ENCODE results near the gene CD6.
A peak's percentile ranks its signal among the peaks of the same experiment; 100 is the strongest.

Gene CD6

DNA sequence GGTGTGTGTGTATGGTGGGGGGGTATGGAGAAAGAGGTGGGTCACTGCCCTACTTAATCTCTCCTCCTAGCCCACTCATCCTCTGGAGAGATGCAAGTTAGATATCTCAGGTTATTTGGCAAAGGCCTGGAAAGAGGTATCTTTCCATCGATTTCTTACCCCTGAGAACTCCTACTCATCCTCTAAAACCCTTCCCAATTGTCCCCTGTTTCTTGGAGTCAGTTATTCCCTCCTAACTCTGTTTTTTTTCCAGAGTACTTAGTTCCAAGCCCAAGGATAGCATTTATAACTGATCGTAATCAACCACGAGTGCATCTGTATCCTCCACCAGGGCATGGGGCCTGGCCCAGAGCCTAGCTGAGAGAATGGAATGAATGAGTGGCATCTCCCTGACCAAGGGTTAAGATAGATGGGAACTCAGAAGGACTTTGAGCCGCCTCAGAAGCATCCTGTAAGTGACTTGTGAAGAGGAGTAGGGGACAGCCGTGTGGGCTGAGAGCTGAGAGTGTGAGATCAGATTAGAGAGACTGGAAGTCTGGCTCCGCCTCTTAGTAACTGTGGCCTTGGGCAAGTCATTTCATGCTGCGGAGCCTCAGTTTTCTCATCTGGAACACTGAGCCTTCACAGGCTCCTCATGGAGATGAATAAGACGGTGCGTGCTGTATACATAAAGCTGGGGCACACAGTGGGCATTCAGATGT is 16.2 kb downstream of the CD6 start:
- no peak for DNase-seq

DNA sequence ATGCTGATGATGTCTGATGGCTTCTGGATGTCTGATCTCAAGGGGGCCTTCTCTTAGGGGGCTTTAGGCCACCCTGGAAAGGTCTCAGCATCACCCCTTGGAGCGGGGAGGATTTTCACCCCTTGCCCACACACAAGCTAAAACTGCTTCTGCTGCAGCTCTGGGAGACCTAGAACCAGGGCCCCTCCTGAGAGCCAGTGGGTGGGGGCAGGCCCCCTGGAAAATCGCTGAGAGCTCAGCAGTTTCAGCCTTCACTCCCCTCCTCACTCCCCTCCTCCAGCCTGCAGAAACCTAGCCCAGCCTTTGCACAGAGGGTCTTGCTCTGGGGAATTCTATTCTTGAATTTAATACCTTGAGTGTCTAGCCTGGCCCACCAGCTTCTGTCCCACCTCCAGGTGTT is 17.2 kb downstream of the CD6 start:
- no peak for DNase-seq

DNA sequence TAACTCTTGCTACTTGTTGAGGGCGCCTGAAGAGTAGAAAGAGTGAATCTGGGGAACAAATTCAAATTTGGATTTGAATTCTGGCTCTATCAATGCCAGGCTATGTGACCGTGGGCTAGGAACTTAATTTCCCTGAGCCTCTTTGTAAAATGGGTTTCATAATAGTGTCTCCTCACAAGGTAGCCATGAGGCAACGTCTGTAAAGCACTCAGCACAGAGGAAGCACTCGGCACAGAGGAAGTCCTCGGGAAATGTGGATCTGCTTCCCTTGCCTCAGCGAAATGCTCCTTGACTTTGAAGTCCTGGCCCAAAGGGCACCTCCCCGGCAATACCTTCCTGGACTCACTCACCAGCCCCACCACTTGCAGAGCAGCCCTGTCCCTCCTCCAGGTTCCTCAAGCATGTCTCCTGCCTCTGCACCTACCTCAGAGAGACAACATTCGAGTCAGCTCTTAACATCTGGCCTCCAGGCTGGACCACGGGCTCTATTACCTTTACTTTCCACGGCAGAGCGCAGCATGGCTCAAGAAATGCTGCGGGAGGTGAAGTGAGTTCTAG is 17.7 kb downstream of the CD6 start:
- DNase-seq, result no peak

DNA sequence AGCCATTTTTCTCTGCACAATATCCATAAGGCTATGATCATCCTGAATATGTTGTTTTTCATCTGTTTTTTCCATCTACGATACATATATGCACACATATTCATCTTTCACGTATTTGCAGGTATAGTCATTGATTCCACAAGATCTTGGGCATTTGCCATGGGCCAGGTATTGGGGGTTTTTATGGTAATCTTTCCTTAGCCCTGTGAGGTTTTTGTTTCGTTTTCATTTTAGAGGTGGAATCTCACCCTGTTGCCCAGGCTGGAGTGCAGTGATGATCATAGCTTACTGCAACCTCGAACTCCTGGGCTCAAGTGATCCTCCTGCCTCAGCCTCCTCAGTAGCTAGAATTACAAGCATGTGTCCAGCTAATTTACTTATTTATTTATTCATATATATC is 20.0 kb downstream of the CD6 start:
- no peak for DNase-seq

DNA sequence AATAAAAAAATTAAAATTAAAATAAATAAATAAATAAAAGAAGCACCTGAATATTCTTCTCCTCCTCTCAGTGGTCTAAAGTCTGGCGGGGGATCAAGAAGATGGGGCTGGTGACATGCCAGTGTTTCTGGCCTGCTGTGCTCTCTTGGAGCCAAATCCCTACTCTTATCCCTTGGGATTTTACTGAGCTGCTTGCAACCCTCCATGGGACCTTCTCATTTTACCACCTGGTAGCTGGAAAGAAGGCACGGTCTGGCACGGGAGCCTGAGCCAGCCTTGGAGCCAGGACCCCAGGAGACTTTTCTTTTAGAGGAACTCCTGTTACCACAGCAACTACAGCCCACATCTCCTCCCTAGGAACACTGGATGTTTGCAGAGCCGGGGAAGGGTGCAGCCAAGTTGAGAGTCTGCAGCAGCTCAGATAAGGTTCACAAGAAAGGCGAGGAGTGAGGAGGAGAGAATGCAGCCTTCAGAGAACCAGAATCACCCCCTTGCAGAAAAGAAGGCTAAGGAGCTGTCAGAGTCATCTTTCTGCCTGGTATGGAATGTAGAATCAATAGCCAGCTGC is 21.4 kb downstream of the CD6 start:
- DNase-seq, result no peak

DNA sequence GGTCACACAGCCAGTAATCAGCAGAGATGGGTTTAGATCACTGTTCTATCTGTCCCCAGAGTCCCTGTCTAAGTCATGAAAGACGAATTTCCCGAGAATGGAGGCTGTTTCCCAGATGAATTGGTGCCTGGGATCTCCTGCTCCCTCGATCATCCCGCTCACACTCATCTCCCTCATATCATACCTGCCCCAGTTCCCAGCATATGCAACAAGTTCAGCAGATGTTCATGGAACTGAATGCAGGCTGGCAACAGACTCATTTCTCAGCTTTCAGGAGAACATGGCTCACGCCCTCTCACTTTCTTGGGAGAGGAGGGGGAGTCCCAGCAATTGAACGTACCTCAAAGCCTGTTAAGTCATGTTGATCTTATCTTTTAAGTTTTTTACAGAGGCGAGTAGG is 22.1 kb downstream of the CD6 start:
- no peak for DNase-seq

DNA sequence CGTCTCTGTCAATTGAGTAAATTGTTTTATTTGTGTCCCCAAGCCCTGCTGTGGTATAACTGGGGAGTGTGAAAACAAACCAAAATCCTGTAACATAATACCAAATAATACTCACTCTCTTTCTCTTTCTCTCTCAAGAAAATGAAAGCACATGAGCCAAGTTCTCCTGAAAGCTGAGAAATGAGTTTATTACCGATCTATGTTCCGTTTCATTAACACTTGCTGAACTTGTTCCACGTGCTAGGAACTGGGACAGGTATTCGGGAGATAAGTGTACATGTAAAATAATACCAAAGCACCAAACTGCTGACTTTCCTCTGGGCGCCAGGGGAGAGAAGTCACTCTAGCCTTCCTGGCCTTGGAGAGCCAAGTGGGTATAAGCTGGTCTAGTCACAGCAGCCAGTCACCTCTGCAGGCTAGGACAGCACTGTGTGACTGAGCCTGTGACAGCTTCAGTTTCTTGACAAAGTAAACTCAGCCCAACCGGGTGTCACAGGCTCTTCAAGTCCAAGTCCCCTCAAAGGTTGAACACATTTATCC is 23.1 kb downstream of the CD6 start:
- no peak for DNase-seq

DNA sequence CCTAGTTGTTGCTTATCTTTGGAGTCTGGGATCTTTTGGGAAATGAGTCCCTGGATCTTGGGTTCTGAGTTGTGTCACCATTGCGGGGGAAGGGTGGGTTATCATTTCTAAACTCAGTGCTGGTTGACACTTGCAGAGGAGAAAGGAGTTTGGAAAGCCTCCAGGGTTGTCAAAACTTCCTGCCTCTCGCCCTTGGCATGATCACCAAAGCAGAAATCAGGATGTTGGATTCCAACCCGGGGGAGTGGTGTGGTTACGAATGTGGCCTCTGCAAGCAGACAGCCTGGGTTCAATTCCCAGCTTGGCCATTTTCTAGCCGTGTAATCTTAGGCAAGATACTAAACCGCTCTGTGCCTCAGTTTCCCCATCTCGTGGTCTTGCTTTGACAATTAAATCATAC is 24.3 kb downstream of the CD6 start:
- no peak for DNase-seq

DNA sequence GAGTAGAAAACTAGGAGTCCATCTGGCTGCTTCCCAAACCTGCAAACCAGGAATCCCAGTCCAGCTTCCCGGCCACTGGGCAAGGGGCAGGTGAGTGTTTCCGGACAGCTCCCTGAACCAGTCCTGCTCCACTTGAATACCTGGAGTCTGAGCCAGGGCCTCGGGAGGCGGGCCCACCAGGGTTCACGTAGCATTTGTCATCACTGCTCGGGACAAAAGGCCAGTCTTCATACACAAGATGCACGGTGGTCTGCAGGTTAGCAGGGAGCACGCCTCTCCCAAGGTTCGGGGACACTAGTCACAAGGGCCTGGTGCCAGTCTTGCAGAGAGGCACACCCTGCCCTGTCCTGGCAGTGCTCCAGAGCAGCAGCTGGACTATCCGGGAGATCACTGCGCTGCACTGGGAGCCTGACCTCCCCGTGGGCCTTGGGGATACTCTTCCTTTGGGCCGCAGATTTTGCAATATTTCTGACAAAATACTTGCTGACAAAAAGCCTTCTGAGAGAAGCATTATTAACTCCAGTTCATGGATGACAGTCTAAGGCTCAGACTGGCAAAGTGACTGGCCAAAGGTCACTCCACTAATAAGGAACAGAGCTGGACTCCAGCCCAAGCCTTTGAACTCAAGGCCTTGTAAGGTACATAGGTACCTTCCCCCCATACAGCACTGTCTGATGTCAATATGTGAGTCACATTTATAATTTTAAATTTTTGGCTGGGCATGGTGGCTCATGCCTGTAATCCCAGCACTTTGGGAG is 25.1 kb downstream of the CD6 start:
- no peak for DNase-seq

DNA sequence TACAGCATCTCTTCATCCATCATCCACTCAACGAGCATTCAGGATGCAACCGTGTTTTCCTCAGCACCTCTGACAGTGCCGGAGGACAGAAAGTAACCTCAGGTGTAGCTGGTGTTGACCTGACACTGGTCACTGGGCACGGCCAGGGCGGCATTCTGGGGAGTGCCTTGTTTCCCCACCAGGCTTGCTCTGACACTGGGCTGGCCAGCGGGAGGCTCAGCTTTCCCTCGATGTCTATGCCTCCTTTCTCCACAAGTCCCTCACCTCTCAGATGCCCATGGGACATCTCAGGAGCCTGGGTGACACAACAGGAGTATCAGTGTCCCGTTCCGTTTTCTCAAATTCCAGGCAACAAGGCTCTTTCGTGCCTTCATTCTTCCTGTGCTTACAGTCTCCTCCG is 28.9 kb downstream of the CD6 start:
- no peak for DNase-seq

DNA sequence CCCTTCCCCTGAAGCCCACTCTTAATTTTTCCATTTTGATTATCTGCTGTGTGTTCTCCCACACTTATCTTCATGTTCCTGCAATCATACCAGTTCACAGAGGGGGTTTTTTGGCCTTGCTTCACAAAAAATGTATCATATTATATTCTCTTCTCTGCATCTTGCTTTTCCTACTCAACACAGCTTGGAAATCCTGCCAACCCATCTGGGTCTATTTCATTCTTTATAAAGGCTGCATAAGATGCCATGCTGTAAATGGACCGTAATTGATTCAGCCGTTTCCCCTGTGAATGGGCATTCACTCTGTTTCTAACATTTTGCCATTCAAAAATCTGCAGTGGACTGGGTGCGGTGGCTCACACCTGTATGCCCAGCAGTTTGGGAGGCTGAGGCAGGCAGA is 30.5 kb downstream of the CD6 start:
- no peak for DNase-seq

DNA sequence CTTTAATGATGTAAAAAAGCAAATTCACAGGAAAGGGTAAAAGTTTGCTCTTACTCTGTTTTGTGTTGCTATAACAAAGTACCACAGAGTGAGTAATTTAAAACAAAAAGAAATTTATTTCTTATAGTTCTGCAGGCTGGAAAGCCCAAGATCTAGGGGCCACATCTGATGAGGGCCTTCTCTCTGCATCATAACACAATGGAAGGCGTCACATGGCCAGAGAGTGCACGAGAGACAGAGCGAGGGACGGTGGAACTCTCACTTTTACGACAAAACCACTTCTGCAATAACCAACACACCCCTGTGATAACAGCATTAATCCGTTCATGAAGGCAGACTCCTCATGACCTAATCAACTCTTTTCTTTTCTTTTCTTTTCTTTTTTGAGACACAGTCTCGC is 31.1 kb downstream of the CD6 start:
- no peak for DNase-seq

DNA sequence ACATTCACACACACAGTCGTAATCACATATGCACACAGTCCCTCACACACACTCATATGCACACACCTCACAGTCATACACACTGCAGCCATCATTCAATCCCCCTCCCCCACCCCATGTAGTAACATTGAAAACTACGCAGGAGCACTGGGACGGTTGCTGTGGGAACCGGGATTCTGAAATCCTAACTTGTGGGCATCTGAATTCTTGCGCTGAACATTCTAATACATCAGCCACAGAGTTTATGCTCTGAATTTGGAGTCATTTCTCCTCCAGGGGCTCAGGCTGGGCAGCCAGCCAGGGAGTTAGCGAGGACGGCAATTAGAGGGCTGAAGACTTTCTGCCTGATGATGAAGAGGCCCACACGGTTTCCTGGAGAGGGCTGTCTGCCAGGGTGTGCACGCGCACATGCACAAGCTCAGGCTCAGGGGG is 32.7 kb downstream of the CD6 start:
- DNase-seq, result peak; percentile 82

DNA sequence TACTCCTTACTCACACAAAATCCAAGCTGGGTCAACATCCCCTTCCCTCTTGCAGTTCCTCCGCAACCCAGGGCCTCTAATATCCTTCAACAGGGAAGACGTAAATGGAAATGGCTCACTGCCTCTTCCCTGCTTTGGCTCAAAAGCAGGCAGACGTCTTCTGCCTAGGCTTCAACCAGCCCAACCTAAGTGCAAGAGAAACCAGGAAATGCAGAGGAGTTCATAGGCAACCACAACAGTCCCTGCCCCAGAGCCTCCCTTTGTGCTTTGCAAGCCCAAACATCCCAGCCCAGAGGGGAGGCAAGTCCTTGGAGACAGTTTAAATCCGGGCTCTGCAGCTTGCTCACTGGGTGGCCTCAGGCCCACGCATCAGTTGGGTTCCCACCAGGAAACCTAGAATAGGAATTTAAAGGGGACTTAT is 33.3 kb downstream of the CD6 start:
- peak; percentile 41 for DNase-seq

DNA sequence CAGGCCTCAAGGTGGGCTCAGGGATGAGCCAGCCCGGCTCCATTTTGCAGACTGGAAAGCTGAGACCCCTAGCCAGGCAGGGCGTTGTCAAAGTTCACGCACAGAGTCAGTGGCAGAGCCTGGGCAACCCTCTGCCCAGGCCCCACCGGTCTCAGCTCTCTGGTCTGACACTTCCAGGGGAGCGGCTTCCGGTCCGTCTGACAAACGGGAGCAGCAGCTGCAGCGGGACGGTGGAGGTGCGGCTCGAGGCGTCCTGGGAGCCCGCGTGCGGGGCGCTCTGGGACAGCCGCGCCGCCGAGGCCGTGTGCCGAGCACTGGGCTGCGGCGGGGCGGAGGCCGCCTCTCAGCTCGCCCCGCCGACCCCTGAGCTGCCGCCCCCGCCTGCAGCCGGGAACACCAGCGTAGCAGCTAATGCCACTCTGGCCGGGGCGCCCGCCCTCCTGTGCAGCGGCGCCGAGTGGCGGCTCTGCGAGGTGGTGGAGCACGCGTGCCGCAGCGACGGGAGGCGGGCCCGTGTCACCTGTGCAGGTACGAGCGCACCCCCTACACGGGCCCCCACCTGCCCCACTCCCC is 36.0 kb downstream of the CD6 start:
- DNase-seq, result peak; percentile 59

DNA sequence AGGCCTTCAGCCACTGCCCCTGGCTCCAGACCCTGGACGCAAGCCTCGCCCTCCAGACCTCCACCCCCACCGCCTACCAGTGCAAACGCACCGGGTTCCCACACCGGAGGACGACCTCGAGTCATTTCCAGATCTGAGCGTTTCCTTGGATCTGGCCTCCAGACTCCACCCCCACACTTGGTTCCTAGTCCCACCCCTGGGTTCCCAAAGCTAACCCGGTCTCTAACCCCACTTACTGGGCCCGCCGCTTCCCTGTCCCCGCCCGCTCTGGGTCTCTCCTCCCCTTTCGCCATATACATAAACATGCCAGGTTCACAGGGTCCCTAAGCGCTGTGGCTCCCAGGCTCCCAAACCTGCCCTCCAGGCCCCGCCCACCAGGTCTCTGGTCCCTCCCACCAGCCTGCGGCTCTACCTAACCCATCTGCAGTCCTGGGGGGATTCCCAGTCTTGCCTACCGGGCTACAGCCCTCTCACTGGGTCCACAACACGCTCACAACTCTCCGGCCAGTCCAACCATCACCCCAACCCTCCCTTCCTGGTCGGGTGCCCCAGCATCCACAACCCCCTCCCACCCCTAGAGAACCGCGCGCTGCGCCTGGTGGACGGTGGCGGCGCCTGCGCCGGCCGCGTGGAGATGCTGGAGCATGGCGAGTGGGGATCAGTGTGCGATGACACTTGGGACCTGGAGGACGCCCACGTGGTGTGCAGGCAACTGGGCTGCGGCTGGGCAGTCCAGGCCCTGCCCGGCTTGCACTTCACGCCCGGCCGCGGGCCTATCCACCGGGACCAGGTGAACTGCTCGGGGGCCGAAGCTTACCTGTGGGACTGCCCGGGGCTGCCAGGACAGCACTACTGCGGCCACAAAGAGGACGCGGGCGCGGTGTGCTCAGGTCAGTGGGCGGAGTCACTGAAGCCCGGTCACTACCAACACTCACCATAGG is 36.7 kb downstream of the CD6 start:
- DNase-seq, result no peak

DNA sequence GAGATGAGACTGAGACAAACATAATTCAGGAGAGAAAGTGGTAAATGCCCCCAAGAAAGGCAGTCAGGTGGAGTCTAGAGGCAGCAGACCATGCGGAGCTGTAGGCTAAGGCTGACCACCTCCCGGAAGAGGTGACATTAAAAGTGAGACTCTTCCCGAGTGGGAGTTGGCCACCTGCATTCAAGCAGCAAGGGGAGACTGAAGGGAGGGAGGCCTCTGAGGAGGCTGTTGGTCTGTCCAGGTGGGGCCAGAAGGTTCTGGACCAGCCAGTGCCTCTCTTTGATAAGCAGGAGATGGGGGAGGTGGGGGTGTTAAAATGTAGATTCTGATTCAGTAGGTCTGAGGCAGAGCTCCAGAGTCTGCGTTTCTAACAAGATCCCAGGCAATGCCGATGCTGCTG is 37.5 kb downstream of the CD6 start:
- no peak for DNase-seq

DNA sequence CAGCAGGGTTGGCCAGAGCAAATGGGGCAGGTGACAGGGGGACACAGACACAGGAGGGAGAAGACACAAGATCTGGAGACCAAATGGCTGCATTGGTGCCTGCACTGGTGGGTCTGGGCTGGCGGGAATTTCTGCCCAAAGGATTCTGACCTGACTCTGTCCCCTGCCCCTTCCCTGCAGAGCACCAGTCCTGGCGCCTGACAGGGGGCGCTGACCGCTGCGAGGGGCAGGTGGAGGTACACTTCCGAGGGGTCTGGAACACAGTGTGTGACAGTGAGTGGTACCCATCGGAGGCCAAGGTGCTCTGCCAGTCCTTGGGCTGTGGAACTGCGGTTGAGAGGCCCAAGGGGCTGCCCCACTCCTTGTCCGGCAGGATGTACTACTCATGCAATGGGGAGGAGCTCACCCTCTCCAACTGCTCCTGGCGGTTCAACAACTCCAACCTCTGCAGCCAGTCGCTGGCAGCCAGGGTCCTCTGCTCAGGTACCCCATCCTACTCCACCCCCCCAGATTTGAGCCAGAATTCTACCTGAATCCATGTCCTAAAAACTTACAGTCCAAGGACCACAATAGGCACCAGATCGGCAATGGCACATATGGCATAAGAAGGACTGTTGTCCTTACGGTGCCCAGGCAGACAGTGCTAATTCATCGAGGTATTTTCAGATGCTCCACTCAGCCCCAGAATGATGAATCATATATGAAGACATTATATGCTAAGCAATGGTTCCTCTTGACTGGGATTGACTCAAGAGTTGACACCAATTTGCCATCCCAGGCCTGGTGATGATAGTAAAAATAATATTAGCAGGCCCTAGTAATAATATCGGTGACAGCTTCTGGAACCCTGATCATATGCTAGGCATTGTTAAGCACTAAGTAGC is 38.2 kb downstream of the CD6 start:
- no peak for DNase-seq

DNA sequence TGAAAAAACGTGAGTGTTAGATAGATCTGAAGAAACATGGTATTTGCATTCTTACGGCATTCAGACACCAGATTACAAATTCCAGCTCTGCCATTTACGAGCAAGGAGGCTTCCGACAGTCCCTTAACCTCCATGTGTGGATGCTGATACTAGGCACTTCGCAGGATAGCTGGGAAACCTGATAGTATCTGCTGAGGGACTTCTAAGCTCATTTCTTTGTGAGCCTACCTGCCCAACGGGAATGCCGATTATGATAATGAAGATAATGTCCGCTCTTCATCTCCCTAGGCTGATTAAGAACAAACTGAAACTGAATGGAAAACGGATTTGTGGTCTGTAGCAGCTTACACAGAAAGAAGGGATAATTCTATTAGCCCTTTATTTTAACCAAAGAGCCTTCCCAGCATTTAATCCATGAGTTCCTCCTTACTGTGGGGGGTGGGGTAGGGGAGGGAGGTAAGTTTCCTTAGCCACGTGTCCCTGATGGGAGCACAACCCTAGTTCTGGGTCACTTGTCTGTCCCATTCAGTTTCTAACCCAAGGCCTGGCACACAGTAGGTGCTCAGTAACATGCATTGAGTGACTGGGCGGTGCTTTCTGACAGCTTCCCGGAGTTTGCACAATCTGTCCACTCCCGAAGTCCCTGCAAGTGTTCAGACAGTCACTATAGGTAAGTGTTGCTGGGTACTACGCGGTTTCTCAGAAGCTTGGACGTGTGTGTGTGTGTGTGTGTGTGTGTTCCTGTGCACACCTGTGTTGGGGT is 39.2 kb downstream of the CD6 start:
- DNase-seq, result no peak

DNA sequence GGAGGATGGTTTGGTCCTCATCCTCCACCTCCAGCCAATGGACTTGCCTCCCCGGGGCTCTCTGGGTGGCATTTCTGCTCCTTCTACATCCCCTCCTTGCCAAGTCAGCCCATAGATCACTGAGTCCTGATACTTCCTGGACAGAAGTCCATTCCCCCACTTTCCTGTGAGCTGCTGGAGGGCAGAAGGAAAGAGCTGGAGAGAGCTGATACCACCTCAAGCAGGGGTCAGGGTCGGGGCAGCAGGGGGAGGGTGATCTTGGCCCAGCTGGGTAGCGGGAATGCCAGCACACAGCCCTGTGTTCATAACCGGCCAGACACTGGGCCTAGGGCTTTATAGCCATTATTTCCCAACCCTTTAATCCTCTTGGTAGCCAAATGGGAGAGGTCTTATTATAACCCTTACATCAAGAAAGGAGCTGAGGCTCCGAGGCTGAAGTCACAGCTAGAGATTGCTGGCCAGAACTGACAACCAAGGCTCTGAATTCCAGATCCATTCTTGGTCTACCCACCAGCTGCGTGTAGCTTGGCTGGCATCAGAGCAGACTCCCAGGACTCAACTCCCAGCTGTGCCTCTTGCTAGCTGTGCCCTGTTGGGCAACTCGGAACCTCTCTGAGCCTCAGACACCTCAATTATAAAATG is 39.9 kb downstream of the CD6 start:
- DNase-seq, result no peak
